GM12878 (cell line): ENCODE measurements around the gene NUDCD3. TPM values are rescaled to one million over a fixed set of nuclear protein-coding genes. Genes with fewer than 3 reads are reported as not detected.

Experiments used
- ATAC-seq: fragments of 200-7000 bp; cut with Tn5 transposase; 3 replicates; pipeline ENCODE4 v1.9.1; 2020; ENCODE audit warnings: mild to moderate bottlenecking, moderate library complexity
- BruUV-seq: library from RNA; stranded (reverse); fragments of 400-500 nt; replicated peaks from 2 replicates; lab custom pipeline; 2021; lab: Mats Ljungman, UMichigan
- CTCF ChIA-PET: fragments of 300-600 bp; sonication (Branson Sonifier 250); formaldehyde crosslinking; extraction: SDS; loops from one replicate; lab custom pipeline; 2021; ENCODE audit warnings: inconsistent platforms; lab: Yijun Ruan, JAX
- POLR2A ChIA-PET: fragments of 350-600 bp; formaldehyde crosslinking; extraction: SDS; loops from one replicate; lab custom pipeline; 2021; ENCODE audit warnings: inconsistent platforms; lab: Charles Lee
- RAD21 ChIA-PET: fragments of 300-600 bp; sonication (Branson Sonifier 250); formaldehyde crosslinking; loops from one replicate; lab custom pipeline; 2023; ENCODE audit warnings: antibody characterized with exemption; ENCODE audit not compliant: unreplicated experiment; lab: Charles Lee
- SMC1A ChIA-PET: fragments of 300-600 bp; sonication (Branson Sonifier 250); formaldehyde crosslinking; loops from one replicate; lab custom pipeline; 2023; ENCODE audit not compliant: unreplicated experiment, uncharacterized antibody; lab: Charles Lee
- DNase-seq: peaks from one replicate; pipeline ENCODE4 v3.0.0-alpha.2; 2011; ENCODE audit warnings: low read depth, low spot score
- FAIRE-seq: peaks from 3 replicates; lab custom pipeline; 2011; peaks lifted over from hg19 to GRCh38; lab: Jason Lieb, UNC
- H2AFZ ChIP-seq: 2 replicates; pipeline ENCODE4 v1.6.0; 2011; ENCODE audit warnings: low read depth, low read length, control low read depth; ENCODE audit not compliant: control insufficient read depth
- H3K27ac ChIP-seq: 2 replicates; pipeline ENCODE4 v1.5.1; 2011; ENCODE audit warnings: control low read depth; ENCODE audit not compliant: control insufficient read depth, insufficient read depth
- H3K27me3 ChIP-seq, 2 experiments: replicated peaks in 1 of 2; 2 replicates each; pipeline versions ENCODE4 v1.6.0 to v1.6.1; 2011; ENCODE audit warnings: low read length in 1 of 2; ENCODE audit not compliant: control insufficient read depth in 2 of 2, insufficient read depth in 2 of 2
- H3K36me3 ChIP-seq, 2 experiments: 2 replicates each; pipeline ENCODE4 v1.5.1; 2011; ENCODE audit warnings: low read length in 1 of 2; ENCODE audit not compliant: control insufficient read depth in 2 of 2, insufficient read depth in 2 of 2
- H3K4me1 ChIP-seq: 2 replicates; pipeline ENCODE4 v1.6.1; 2011; ENCODE audit warnings: mild to moderate bottlenecking, low read length, moderate library complexity, mixed read lengths; ENCODE audit not compliant: control insufficient read depth, insufficient read depth
- H3K4me2 ChIP-seq: 2 replicates; pipeline ENCODE4 v1.6.0; 2011; ENCODE audit warnings: control low read depth; ENCODE audit not compliant: control insufficient read depth, insufficient read depth
- H3K4me3 ChIP-seq: fragments of 200-600 bp; sonication (generic); 2 replicates; pipeline ENCODE4 v1.5.1; 2016
- H3K79me2 ChIP-seq: 2 replicates; pipeline ENCODE4 v1.6.0; 2011; ENCODE audit warnings: low read length; ENCODE audit not compliant: control insufficient read depth, insufficient read depth
- H3K9ac ChIP-seq: 2 replicates; pipeline ENCODE4 v1.8.0; 2011; ENCODE audit warnings: low read length, control low read depth, mixed read lengths; ENCODE audit not compliant: control insufficient read depth, insufficient read depth
- H3K9me3 ChIP-seq: replicated peaks from 3 replicates; pipeline ENCODE4 v1.5.1; 2011; ENCODE audit warnings: mild to moderate bottlenecking, low read length; ENCODE audit not compliant: control insufficient read depth, insufficient read depth
- H4K20me1 ChIP-seq: 2 replicates; pipeline ENCODE4 v1.6.0; 2011; ENCODE audit not compliant: control insufficient read depth, insufficient read depth
- MYC ChIP-seq: IDR thresholded peaks from 2 replicates; pipeline ENCODE4 v1.6.1; 2011; ENCODE audit warnings: mild to moderate bottlenecking, low read length, moderate library complexity, inconsistent platforms; ENCODE audit not compliant: insufficient read depth, insufficient replicate concordance, insufficient read length, severe bottlenecking
- NFIC ChIP-seq: IDR thresholded peaks from 2 replicates; pipeline ENCODE4 v1.6.1; 2012; ENCODE audit warnings: low read depth, mild to moderate bottlenecking, inconsistent platforms, low read length, moderate library complexity
- RBBP5 ChIP-seq: fragments of 200-600 bp; sonication (generic); conservative IDR thresholded peaks from 2 replicates; pipeline ENCODE4 v1.6.1; 2016
- TCF12 ChIP-seq: IDR thresholded peaks from 2 replicates; pipeline ENCODE4 v1.6.1; 2011; ENCODE audit warnings: low read depth, mild to moderate bottlenecking, low read length
- WGBS: methylation state at CpG from one replicate; pipeline ENCODE4 v1.1.6; 2016; ENCODE audit warnings: low lambda C conversion rate; ENCODE audit not compliant: insufficient replicate concordance, insufficient coverage; ENCODE audit errors: missing lambda C conversion rate; 5-methylcytosine and 5-hydroxymethylcytosine counted together
- in situ Hi-C: fragments of 300-500 bp; cut with MboI; formaldehyde crosslinking; loops from 9 replicates; pipeline ENCODE4 v1.14.3; 2018; ENCODE audit warnings: mixed read lengths
- intact Hi-C: fragments of 100-400 bp; cut with micrococcal nuclease; formaldehyde crosslinking; loops from one replicate; pipeline ENCODE4 v1.14.2; 2022; ENCODE audit not compliant: unreplicated experiment
- polyA plus RNA-seq, 11 experiments: library from polyadenylated mRNA; depleted of rRNA in 4 of 11; unstranded in 6 of 11; stranded (reverse) in 5 of 11; fragments of >200 nt; fragmentation: Nextera tagmentation in 4 of 11; fragmentation: Illumina TruSeq in 1 of 11; extraction: Ambion mirVana in 4 of 11; extraction: Trizol in 1 of 11; gene quantifications; 1 replicate in 1 of 11; 2 replicates in 10 of 11; pipeline versions ENCODE4 v1.2.1 to v1.2.3, GENCODE V29; 2011 to 2016; ENCODE audit warnings: inconsistent platforms in 2 of 11, missing spikeins in 2 of 11, low read depth in 1 of 11
- total RNA-seq, 4 experiments: library from RNA; depleted of rRNA in 3 of 4; stranded (reverse); fragments of >200 nt in 3 of 4; fragmentation: Illumina TruSeq in 1 of 4; extraction: Trizol in 1 of 4; gene quantifications; 2 replicates each; pipeline versions ENCODE4 v1.2.1 to v1.2.3, GENCODE V29; 2013 to 2021

The NUDCD3 gene
- total and polyA plus RNA-seq, 10 of the 15 experiments (the other 5 are each of a cell fraction or from before 2014, with no cell fraction given), result 25.0 to 89.8 (median 46.4) TPM

- TF ChIP-seq MYC, result no peak
- TF ChIP-seq RBBP5, result no peak
Measured at GRCh38 chr7:44538798-44539668, 48.6 kb upstream of the NUDCD3 start (continued).

- H3K9ac ChIP-seq, result no peak overlapping the region
- no peaks in the 10 kb centered on the region for H3K9me3 ChIP-seq
- no peaks in the 10 kb centered on the region for H3K36me3 ChIP-seq
- intact Hi-C loops, result no loop called here
- no peak overlapping the region for H3K4me2 ChIP-seq
- no peak for FAIRE-seq
- RAD21 ChIA-PET, result no interaction called here
- H3K27me3 ChIP-seq, result no peaks in the 10 kb centered on the region; a peak in 1 of 4 replicates
- H3K79me2 ChIP-seq, result no peaks in the 10 kb centered on the region
- DNase-seq, result no peak
- no peaks in the 10 kb centered on the region for H4K20me1 ChIP-seq
- POLR2A ChIA-PET, result no interaction called here
- BruUV-seq, result no TSS peak
- no peaks in the 10 kb centered on the region for H3K4me1 ChIP-seq
- H2AFZ ChIP-seq, result no peak overlapping the region
- SMC1A ChIA-PET, result no interaction called here
- TF ChIP-seq TCF12 (no peak), NFIC (no peak)
- no peak for ATAC-seq
- in situ Hi-C loops, result no loop called here
- H3K4me3 ChIP-seq, result no peak overlapping the region
- WGBS, result 44% methylated on average over 17 of the region's 17 CpGs
- H3K27ac ChIP-seq, result no peak overlapping the region
- CTCF ChIA-PET, result interaction anchor here (4.5 kb wide), 1 partner anchor 27 kb away, joined by 28 read pairs; no protein-coding TSS in a partner anchor
Measured at GRCh38 chr7:44538093-44538797, 47.8 kb upstream of the NUDCD3 start.
